Natural killer cell (primary cell): ENCODE measurements around the gene GALNT5. TPM values are rescaled to one million over a fixed set of nuclear protein-coding genes. Genes with fewer than 3 reads are reported as not detected.

Experiments used
- ATAC-seq, 3 donors: fragments of 150-1000 bp in 2 of 3; fragments of 200-7000 bp in 1 of 3; cut with Tn5 transposase; 1 replicate in 1 of 3; 2 replicates in 2 of 3; pipeline ENCODE4 v1.10.0; 2021; ENCODE audit warnings: mild to moderate bottlenecking in 2 of 3, moderate library complexity in 2 of 3
- DNase-seq, 2 donors: peaks; one replicate each; pipeline versions ENCODE4 v3.0.0 to v3.0.0-alpha.2; 2013 to 2021; ENCODE audit warnings: mixed read lengths in 1 of 2
- H3K27ac ChIP-seq: one replicate; pipeline ENCODE4 v1.5.1; 2013; ENCODE audit warnings: mild to moderate bottlenecking, low read length
- H3K27me3 ChIP-seq: one replicate; pipeline ENCODE4 v1.6.1; 2013; ENCODE audit warnings: low read length; ENCODE audit not compliant: control insufficient read depth, insufficient read depth
- H3K36me3 ChIP-seq: one replicate; pipeline ENCODE4 v1.6.1; 2013; ENCODE audit warnings: low read length; ENCODE audit not compliant: control insufficient read depth, insufficient read depth
- H3K4me1 ChIP-seq: one replicate; pipeline ENCODE4 v1.6.1; 2013; ENCODE audit warnings: low read length; ENCODE audit not compliant: control insufficient read depth, insufficient read depth
- H3K4me3 ChIP-seq: one replicate; pipeline ENCODE4 v1.5.1; 2013; ENCODE audit warnings: low read length
- H3K9me3 ChIP-seq: one replicate; pipeline ENCODE4 v1.6.1; 2013; ENCODE audit warnings: low read length; ENCODE audit not compliant: control insufficient read depth, insufficient read depth
- H3K27ac Mint-ChIP-seq, 2 donors: one replicate each; pipeline ENCODE4 v1.8.0; 2022; ENCODE audit warnings: mild to moderate bottlenecking in 2 of 2, mixed read lengths in 2 of 2, moderate library complexity in 1 of 2
- H3K27me3 Mint-ChIP-seq, 2 donors: one replicate each; pipeline ENCODE4 v1.8.0; 2022; ENCODE audit warnings: low read depth in 2 of 2, mixed read lengths in 2 of 2
- H3K36me3 Mint-ChIP-seq: one replicate; pipeline ENCODE4 v1.8.0; 2022; ENCODE audit warnings: mixed read lengths
- H3K4me1 Mint-ChIP-seq, 2 donors: one replicate each; pipeline ENCODE4 v1.8.0; 2022; ENCODE audit warnings: mixed read lengths in 2 of 2
- H3K4me3 Mint-ChIP-seq: one replicate; pipeline ENCODE4 v1.8.0; 2022; ENCODE audit warnings: mild to moderate bottlenecking, moderate library complexity, mixed read lengths
- H3K9me3 Mint-ChIP-seq, 2 donors: one replicate each; pipeline ENCODE4 v1.8.0; 2022; ENCODE audit warnings: mixed read lengths in 2 of 2
- CTCF ChIP-seq: fragments of 200-600 bp; IDR thresholded peaks from one replicate; pipeline ENCODE4 v1.8.0; 2022; ENCODE audit warnings: antibody characterized with exemption
- WGBS: methylation state at CpG from one replicate; pipeline ENCODE4 v1.1.7; 2013; ENCODE audit warnings: missing lambda C conversion rate; ENCODE audit not compliant: insufficient coverage; 5-methylcytosine and 5-hydroxymethylcytosine counted together
- intact Hi-C: fragments of 100-400 bp; cut with micrococcal nuclease; formaldehyde crosslinking; loops from one replicate; pipeline ENCODE4 v1.14.2; 2022
- total RNA-seq, 4 donors: library from RNA; stranded (reverse); fragments of 120-200 nt in 1 of 4; gene quantifications; one replicate each; pipeline versions ENCODE4 v1.2.3 to v1.2.4, GENCODE V29; 2013 to 2022

GALNT5 gene
- total RNA-seq, 3 donors from 2014 or later (not counting 1 experiment from before 2014, with no cell fraction given), result not detected

- Histone ChIP-seq H3K9me3 (no peaks in the 10 kb centered on the region), H3K36me3 (no peaks in the 10 kb centered on the region), H3K4me1 (no peaks in the 10 kb centered on the region), H3K4me3 (no peak overlapping the region), H3K27me3 (no peaks in the 10 kb centered on the region), H3K27ac (no peak overlapping the region)
- no peak for DNase-seq
- WGBS, result no CpG with 5 or more reads among the region's 1 CpG
- intact Hi-C loops, result no loop called here
- no peak for ATAC-seq
- Mint-ChIP-seq H3K4me1 (no peaks in the 10 kb centered on the region), H3K9me3 (no peaks in the 10 kb centered on the region), H3K27me3 (no peaks in the 10 kb centered on the region), H3K36me3 (no peaks in the 10 kb centered on the region), H3K27ac (no peak overlapping the region), H3K4me3 (no peak overlapping the region)
- TF ChIP-seq CTCF, result no peak
These were observed 29.9 kb upstream of the GALNT5 start for GRCh38 chr2:157227592-157227991.

GRCh38 chr2:157228946-157229345 lies 28.6 kb upstream of the GALNT5 start:
- Mint-ChIP-seq H3K27ac (no peak overlapping the region), H3K4me1 (no peaks in the 10 kb centered on the region), H3K9me3 (peaks cover 4 to 5% of the 10 kb centered on the region in 2 donors), H3K4me3 (no peak overlapping the region), H3K36me3 (no peaks in the 10 kb centered on the region), H3K27me3 (peaks cover 0 to 2% of the 10 kb centered on the region in 2 donors)
- Histone ChIP-seq H3K4me1 (no peaks in the 10 kb centered on the region), H3K9me3 (no peaks in the 10 kb centered on the region), H3K36me3 (no peaks in the 10 kb centered on the region), H3K4me3 (no peak overlapping the region), H3K27ac (no peak overlapping the region), H3K27me3 (peaks cover 2% of the 10 kb centered on the region)
- DNase-seq (no peak), ATAC-seq (no peak)
- TF ChIP-seq CTCF, result no peak
- intact Hi-C loops, result no loop called here

GRCh38 chr2:157229572-157229971 lies 27.9 kb upstream of the GALNT5 start:
- H3K9me3 ChIP-seq, result no peaks in the 10 kb centered on the region
- no peak for DNase-seq
- peaks cover 0 to 2% of the 10 kb centered on the region in 2 donors for H3K27me3 Mint-ChIP-seq

More at GRCh38 chr2:157229572-157229971, 27.9 kb upstream of the GALNT5 start:
- Histone ChIP-seq H3K4me3 (no peak overlapping the region), H3K27ac (no peak overlapping the region), H3K4me1 (no peaks in the 10 kb centered on the region), H3K36me3 (no peaks in the 10 kb centered on the region), H3K27me3 (peaks cover 2% of the 10 kb centered on the region)
- intact Hi-C loops, result no loop called here
- TF ChIP-seq CTCF, result no peak
- H3K27ac Mint-ChIP-seq, result no peak overlapping the region
- peaks cover 4 to 5% of the 10 kb centered on the region in 2 donors for H3K9me3 Mint-ChIP-seq
- no peaks in the 10 kb centered on the region for H3K36me3 Mint-ChIP-seq
- H3K4me3 Mint-ChIP-seq, result no peak overlapping the region
- ATAC-seq, result no peak
- WGBS, result 97% methylated on average over 2 of the region's 2 CpGs
- H3K4me1 Mint-ChIP-seq, result no peaks in the 10 kb centered on the region
